Measurements from ENCODE around the gene SURF6.
"Not testable (repeated sequence)": the region's sequence is repeated elsewhere in the genome, so short reads cannot be mapped to it uniquely, and the experiment has no call there.

Gene SURF6

DNA sequence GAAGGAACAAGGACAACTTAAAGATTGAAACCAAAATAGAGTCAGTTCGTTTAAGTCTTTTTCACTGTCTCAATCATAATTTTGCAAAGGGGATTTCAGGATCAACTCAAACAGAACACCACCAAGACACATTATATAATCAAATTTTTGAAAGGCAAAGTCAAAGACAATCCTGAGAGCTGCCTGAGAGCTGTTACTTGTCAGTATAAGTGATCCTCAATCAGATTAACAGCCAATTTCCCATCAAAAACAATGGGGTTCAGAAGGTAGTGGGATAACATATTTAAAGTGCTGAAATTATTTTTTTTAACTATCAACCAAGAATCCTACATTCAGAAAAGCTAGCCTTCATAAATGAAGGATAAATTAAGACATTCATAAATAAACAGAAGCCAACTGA lies 41.7 kb downstream of the SURF6 start:
- TF ChIP-seq, protein P1, sequence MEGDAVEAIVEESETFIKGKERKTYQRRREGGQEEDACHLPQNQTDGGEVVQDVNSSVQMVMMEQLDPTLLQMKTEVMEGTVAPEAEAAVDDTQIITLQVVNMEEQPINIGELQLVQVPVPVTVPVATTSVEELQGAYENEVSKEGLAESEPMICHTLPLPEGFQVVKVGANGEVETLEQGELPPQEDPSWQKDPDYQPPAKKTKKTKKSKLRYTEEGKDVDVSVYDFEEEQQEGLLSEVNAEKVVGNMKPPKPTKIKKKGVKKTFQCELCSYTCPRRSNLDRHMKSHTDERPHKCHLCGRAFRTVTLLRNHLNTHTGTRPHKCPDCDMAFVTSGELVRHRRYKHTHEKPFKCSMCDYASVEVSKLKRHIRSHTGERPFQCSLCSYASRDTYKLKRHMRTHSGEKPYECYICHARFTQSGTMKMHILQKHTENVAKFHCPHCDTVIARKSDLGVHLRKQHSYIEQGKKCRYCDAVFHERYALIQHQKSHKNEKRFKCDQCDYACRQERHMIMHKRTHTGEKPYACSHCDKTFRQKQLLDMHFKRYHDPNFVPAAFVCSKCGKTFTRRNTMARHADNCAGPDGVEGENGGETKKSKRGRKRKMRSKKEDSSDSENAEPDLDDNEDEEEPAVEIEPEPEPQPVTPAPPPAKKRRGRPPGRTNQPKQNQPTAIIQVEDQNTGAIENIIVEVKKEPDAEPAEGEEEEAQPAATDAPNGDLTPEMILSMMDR (IDR thresholded peaks at IDR 0.05; ENCODE audit: low read depth, low read length) = no peak
- DNase-seq (ENCODE audit: low read depth, low spot score) = no peak
- no peak overlapping the region for H3K4me3 ChIP-seq (ENCODE audit: low read depth, low read length)
- in situ Hi-C loops (cut with HindIII; ENCODE audit: low sequenced_read_pairs) = no loop called here

DNA sequence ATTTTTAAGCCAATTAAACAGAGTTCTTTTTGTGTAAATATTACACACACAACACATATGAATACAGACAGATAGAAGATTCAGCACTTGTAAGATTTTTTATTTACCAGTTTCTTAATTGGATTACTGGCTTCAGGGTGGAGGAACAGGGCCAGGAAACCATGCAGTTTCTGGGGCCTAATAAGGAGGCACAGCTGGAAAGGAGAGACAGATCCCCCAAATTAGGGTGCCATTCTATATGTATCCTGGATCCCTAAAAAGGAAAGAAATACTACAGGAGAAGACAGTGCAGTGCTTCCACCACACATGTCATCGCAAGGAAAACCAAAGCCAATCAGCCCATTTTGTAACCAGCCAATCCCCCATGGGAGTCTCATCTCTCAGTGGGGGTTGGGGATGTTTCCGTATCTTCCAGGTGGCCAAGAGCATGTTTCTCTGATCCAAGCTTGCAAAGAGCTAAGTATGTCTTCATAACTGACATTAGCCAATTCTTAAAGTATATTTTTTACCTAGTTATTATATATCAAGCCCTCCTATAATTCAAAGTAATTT lies 45.2 kb downstream of the SURF6 start:
- DNase-seq (ENCODE audit: low read depth, low spot score) = no peak
- no peak overlapping the region for H3K4me3 ChIP-seq (ENCODE audit: low read depth, low read length)
- TF ChIP-seq, protein P1 (IDR thresholded peaks at IDR 0.05; ENCODE audit: low read depth, low read length) = no peak
- in situ Hi-C loops (cut with HindIII; ENCODE audit: low sequenced_read_pairs) = no loop called here

DNA sequence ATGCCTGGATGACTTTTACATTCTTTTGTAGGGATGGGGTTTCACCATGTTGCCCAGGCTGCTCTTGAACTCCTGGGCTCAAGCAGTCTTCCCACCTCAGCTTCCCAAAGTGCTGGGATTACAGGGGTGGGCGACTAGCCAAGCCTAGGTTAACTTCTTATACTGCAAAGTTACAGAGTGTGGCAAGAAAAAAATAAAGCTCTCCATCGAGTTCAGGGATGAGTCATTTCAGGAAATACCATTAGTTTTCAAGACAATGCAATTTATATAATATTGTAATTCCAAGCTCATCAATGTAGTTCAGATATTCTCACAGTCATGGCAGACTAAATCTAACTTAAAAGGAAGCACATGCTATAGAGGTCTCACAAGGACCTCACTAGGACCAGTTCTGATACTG lies 49.5 kb downstream of the SURF6 start:
- H3K4me3 ChIP-seq (ENCODE audit: low read depth, low read length) = no peak overlapping the region
- TF ChIP-seq, protein P1 (IDR thresholded peaks at IDR 0.05; ENCODE audit: low read depth, low read length) = no peak
- in situ Hi-C loops (cut with HindIII; ENCODE audit: low sequenced_read_pairs) = no loop called here
- DNase-seq (ENCODE audit: low read depth, low spot score) = peak; percentile 4

DNA sequence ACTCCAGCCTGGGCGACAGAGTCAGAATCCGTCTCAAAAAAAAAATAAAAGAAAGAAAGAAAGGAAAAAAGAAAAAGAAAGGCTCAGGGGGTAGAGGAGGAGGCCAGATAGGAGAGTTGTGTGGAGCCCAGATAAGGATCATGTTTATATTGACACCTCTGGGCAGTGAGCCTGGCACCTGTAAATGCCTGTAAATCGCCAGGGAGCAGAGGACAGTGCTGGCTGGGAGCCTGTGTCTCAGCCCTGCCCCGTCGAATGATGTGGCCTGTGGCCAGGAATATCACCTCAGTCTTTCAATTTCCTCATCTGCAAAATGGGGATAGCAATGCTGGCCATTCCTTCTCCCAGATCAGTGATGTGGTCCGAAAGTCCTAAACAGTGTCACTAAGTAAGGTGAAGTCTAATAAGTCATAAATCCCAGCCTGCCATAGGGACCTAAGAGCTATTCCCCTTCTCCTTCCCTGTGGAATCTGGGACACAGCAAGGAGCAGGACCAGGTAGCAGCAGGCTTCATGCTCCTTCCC lies 50.7 kb downstream of the SURF6 start:
- in situ Hi-C loops (cut with HindIII; ENCODE audit: low sequenced_read_pairs) = no loop called here
- no peak for DNase-seq (ENCODE audit: low read depth, low spot score)
- H3K4me3 ChIP-seq (ENCODE audit: low read depth, low read length) = no peak overlapping the region
- TF ChIP-seq, protein P1 (IDR thresholded peaks at IDR 0.05; ENCODE audit: low read depth, low read length) = no peak

DNA sequence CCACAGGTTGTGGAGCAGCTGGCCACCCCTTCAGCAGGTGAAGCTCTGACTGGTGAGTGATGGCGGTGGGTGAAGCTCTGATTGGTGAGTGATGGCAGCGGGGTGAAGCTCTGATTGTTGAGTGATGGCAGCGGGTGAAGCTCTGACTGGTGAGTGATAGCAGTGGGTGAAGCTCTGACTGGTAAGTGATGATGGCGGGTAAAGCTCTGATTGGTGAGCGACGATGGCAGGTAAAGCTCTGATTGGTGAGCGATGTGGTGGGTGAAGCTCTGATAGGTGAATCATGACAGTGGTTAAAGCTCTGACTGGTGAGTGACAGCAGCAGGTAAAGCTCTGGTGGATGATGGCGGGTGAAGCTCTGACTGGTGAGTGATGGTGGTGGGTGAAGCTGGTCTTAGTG lies 51.6 kb downstream of the SURF6 start:
- in situ Hi-C loops (cut with HindIII; ENCODE audit: low sequenced_read_pairs) = no loop called here
- no peak overlapping the region for H3K4me3 ChIP-seq (ENCODE audit: low read depth, low read length)
- TF ChIP-seq, protein P1 (IDR thresholded peaks at IDR 0.05; ENCODE audit: low read depth, low read length) = no peak
- DNase-seq (ENCODE audit: low read depth, low spot score) = no peak

DNA sequence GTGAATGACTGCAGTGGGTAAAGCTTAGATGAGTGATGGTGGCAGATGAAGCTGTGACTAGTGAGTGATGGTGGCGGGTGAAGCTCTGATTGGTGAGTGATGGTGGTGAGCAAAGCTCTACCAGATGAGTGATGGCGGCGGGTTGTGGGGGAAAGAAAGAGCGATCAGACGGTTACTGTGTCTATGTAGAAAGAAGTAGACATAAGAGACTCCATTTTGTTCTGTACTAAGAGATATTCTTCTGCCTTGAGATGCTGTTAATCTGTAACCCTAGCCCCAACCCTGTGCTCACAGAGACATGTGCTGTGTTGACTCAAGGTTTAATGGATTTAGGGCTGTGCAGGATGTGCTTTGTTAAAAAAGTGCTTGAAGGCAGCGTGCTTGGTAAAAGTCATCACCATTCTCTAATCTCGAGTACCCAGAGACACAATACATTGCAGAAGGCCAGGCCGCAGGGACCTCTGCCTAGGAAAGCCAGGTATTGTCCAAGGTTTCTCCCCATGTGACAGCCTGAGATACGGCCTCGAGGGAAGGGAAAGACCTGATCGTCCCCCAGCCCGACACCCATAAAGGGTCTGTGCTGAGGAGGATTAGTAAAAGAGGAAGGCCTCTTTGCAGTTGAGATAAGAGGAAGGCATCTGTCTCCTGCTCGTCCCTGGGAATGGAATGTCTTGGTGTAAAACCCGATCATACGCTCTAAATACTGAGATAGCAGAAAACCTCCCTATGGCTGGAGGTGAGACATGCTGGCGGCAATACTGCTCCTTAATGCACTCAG lies 52.5 kb downstream of the SURF6 start:
- H3K4me3 ChIP-seq (ENCODE audit: low read depth, low read length); DNase-seq (ENCODE audit: low read depth, low spot score); in situ Hi-C loops (cut with HindIII; ENCODE audit: low sequenced_read_pairs): not testable (repeated sequence)

Measured in astrocyte of the spinal cord (primary cell).